Right lobe of liver (tissue), 4 donors: ENCODE results near the gene SRPK3.

Source experiments
- POLR2A ChIP-seq: fragments of 450-650 bp; IDR thresholded peaks from one replicate; pipeline ENCODE4 v1.6.1; 2017; ENCODE audit warnings: antibody characterized with exemption, mild to moderate bottlenecking
- TF ChIP-seq, protein P1 (sequence below), 4 donors: fragments of 200-600 bp in 3 of 4; fragments of 450-650 bp in 1 of 4; IDR thresholded peaks; one replicate each; pipeline versions ENCODE4 v1.5.1 to v1.8.0; 2016 to 2022; ENCODE audit warnings: antibody characterized with exemption in 4 of 4, mild to moderate bottlenecking in 2 of 4
- donor health status: DM: no; HTN: no; CAD: no.
- donor health status: DM: no; HTN: no; CAD: no.
- donor health status: DM: no; HTN: yes; CAD: no.

DNA sequence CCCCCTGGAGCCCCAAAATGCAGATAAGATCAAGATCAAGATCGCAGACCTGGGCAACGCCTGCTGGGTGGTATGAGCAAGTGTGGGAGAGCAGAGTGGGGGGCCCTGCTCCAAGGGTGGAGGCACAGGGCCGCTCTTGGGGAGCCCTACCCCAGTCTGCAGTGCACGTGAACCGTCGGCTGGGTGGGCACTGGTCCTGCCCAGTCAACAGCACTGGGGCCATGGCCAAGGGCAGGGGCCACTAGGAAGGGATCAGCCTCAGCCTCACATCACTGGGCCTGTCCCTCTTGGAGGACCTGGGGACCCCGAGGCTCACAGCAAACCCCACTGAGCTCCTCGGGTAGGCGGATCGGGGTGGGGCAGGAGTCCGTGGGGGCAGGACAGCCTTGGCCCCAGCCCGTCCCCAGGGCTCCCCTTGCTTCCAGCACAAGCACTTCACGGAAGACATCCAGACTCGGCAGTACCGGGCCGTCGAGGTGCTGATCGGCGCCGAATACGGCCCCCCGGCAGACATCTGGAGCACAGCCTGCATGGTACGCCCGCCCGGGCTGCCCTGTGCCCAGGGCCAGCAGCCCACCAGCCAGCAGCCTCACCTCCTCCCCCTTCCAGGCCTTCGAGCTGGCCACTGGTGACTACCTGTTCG, 3.6 kb downstream of the SRPK3 start:
- no peak for TF ChIP-seq POLR2A
- TF ChIP-seq, protein P1, sequence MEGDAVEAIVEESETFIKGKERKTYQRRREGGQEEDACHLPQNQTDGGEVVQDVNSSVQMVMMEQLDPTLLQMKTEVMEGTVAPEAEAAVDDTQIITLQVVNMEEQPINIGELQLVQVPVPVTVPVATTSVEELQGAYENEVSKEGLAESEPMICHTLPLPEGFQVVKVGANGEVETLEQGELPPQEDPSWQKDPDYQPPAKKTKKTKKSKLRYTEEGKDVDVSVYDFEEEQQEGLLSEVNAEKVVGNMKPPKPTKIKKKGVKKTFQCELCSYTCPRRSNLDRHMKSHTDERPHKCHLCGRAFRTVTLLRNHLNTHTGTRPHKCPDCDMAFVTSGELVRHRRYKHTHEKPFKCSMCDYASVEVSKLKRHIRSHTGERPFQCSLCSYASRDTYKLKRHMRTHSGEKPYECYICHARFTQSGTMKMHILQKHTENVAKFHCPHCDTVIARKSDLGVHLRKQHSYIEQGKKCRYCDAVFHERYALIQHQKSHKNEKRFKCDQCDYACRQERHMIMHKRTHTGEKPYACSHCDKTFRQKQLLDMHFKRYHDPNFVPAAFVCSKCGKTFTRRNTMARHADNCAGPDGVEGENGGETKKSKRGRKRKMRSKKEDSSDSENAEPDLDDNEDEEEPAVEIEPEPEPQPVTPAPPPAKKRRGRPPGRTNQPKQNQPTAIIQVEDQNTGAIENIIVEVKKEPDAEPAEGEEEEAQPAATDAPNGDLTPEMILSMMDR (IDR thresholded peaks at IDR 0.05): no peak
